Neural cell (in vitro differentiated cells): Measurements from ENCODE around the gene ZNF132.

Source experiments
- CTCF ChIP-seq: fragments of 450-650 bp; IDR thresholded peaks from 2 replicates; pipeline ENCODE4 v1.5.1; 2014; ENCODE audit warnings: antibody characterized with exemption, mild to moderate bottlenecking, moderate library complexity; ENCODE audit not compliant: poor library complexity, severe bottlenecking
- EP300 ChIP-seq: fragments of 450-650 bp; conservative IDR thresholded peaks from 2 replicates; pipeline ENCODE4 v1.6.1; 2014; ENCODE audit warnings: antibody characterized with exemption, mild to moderate bottlenecking, moderate library complexity; ENCODE audit not compliant: poor library complexity, severe bottlenecking
- EZH2 ChIP-seq: fragments of 200-600, 300-800 bp; shearing (Covaris generic), sonication (generic); IDR thresholded peaks from 2 replicates; pipeline ENCODE4 v1.6.1; 2014; ENCODE audit warnings: antibody characterized with exemption, low read length, borderline replicate concordance, mild to moderate bottlenecking; ENCODE audit not compliant: insufficient read depth, poor library complexity, severe bottlenecking
- MXI1 ChIP-seq: fragments of 450-650 bp; conservative IDR thresholded peaks from 2 replicates; pipeline ENCODE4 v1.6.1; 2014; ENCODE audit warnings: antibody characterized with exemption, mild to moderate bottlenecking; ENCODE audit not compliant: poor library complexity, severe bottlenecking
- POLR2AphosphoS5 ChIP-seq: IDR thresholded peaks from 2 replicates; pipeline ENCODE4 v1.6.1; 2012
- RAD21 ChIP-seq: fragments of 450-650 bp; conservative IDR thresholded peaks from 2 replicates; pipeline ENCODE4 v1.6.1; 2014; ENCODE audit warnings: antibody characterized with exemption, mild to moderate bottlenecking, moderate library complexity
- TF ChIP-seq, protein P1 (sequence below): IDR thresholded peaks from 2 replicates; pipeline ENCODE4 v1.6.1; 2012; ENCODE audit warnings: borderline replicate concordance

- TF ChIP-seq CTCF (no peak), EZH2 (no peak), RAD21 (no peak), EP300 (no peak), MXI1 (no peak), POLR2AphosphoS5 (no peak)
- TF ChIP-seq, protein P1, sequence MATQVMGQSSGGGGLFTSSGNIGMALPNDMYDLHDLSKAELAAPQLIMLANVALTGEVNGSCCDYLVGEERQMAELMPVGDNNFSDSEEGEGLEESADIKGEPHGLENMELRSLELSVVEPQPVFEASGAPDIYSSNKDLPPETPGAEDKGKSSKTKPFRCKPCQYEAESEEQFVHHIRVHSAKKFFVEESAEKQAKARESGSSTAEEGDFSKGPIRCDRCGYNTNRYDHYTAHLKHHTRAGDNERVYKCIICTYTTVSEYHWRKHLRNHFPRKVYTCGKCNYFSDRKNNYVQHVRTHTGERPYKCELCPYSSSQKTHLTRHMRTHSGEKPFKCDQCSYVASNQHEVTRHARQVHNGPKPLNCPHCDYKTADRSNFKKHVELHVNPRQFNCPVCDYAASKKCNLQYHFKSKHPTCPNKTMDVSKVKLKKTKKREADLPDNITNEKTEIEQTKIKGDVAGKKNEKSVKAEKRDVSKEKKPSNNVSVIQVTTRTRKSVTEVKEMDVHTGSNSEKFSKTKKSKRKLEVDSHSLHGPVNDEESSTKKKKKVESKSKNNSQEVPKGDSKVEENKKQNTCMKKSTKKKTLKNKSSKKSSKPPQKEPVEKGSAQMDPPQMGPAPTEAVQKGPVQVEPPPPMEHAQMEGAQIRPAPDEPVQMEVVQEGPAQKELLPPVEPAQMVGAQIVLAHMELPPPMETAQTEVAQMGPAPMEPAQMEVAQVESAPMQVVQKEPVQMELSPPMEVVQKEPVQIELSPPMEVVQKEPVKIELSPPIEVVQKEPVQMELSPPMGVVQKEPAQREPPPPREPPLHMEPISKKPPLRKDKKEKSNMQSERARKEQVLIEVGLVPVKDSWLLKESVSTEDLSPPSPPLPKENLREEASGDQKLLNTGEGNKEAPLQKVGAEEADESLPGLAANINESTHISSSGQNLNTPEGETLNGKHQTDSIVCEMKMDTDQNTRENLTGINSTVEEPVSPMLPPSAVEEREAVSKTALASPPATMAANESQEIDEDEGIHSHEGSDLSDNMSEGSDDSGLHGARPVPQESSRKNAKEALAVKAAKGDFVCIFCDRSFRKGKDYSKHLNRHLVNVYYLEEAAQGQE = no peak
Observed at GRCh38 chr19:58397533-58398037, 42.4 kb downstream of the ZNF132 start.
